Neural cell (in vitro differentiated cells): Measurements from ENCODE around the gene ANKS1B.

Source experiments
- EZH2 ChIP-seq: fragments of 200-600, 300-800 bp; shearing (Covaris generic), sonication (generic); IDR thresholded peaks from 2 replicates; pipeline ENCODE4 v1.6.1; 2014; ENCODE audit warnings: antibody characterized with exemption, low read length, borderline replicate concordance, mild to moderate bottlenecking; ENCODE audit not compliant: insufficient read depth, poor library complexity, severe bottlenecking
- POLR2AphosphoS5 ChIP-seq: IDR thresholded peaks from 2 replicates; pipeline ENCODE4 v1.6.1; 2012
- RAD21 ChIP-seq: fragments of 450-650 bp; conservative IDR thresholded peaks from 2 replicates; pipeline ENCODE4 v1.6.1; 2014; ENCODE audit warnings: antibody characterized with exemption, mild to moderate bottlenecking, moderate library complexity
- TAF1 ChIP-seq: IDR thresholded peaks from 2 replicates; pipeline ENCODE4 v1.6.1; 2012; ENCODE audit warnings: low read depth
- TF ChIP-seq, protein P1 (sequence below): fragments of 450-650 bp; IDR thresholded peaks from 2 replicates; pipeline ENCODE4 v1.5.1; 2014; ENCODE audit warnings: antibody characterized with exemption, mild to moderate bottlenecking, moderate library complexity; ENCODE audit not compliant: poor library complexity, severe bottlenecking
- TF ChIP-seq, protein P2 (sequence below): IDR thresholded peaks from 2 replicates; pipeline ENCODE4 v1.6.1; 2012; ENCODE audit warnings: borderline replicate concordance

DNA sequence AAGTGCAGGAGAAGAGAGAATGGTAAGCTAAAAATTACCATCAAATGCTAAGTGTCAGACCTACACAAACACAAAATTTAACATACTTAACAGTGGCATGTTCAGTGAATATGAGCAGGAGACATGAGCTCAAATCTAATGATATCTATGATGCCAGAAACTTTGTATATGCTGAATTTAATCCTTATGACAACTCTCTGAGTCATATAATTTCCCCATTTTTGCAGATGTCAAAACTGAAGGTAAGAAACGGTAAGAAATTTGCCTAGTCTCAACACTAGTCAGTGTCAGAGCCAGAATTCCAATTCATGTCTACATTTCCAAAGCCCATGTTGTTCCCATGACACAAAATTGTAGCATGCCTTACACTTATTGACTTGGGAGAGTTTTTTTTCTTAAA is 963.9 kb downstream of the ANKS1B start:
- TF ChIP-seq, protein P1, sequence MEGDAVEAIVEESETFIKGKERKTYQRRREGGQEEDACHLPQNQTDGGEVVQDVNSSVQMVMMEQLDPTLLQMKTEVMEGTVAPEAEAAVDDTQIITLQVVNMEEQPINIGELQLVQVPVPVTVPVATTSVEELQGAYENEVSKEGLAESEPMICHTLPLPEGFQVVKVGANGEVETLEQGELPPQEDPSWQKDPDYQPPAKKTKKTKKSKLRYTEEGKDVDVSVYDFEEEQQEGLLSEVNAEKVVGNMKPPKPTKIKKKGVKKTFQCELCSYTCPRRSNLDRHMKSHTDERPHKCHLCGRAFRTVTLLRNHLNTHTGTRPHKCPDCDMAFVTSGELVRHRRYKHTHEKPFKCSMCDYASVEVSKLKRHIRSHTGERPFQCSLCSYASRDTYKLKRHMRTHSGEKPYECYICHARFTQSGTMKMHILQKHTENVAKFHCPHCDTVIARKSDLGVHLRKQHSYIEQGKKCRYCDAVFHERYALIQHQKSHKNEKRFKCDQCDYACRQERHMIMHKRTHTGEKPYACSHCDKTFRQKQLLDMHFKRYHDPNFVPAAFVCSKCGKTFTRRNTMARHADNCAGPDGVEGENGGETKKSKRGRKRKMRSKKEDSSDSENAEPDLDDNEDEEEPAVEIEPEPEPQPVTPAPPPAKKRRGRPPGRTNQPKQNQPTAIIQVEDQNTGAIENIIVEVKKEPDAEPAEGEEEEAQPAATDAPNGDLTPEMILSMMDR, result no peak
- no peak for TF ChIP-seq TAF1
- TF ChIP-seq POLR2AphosphoS5, result no peak
- TF ChIP-seq, protein P2, sequence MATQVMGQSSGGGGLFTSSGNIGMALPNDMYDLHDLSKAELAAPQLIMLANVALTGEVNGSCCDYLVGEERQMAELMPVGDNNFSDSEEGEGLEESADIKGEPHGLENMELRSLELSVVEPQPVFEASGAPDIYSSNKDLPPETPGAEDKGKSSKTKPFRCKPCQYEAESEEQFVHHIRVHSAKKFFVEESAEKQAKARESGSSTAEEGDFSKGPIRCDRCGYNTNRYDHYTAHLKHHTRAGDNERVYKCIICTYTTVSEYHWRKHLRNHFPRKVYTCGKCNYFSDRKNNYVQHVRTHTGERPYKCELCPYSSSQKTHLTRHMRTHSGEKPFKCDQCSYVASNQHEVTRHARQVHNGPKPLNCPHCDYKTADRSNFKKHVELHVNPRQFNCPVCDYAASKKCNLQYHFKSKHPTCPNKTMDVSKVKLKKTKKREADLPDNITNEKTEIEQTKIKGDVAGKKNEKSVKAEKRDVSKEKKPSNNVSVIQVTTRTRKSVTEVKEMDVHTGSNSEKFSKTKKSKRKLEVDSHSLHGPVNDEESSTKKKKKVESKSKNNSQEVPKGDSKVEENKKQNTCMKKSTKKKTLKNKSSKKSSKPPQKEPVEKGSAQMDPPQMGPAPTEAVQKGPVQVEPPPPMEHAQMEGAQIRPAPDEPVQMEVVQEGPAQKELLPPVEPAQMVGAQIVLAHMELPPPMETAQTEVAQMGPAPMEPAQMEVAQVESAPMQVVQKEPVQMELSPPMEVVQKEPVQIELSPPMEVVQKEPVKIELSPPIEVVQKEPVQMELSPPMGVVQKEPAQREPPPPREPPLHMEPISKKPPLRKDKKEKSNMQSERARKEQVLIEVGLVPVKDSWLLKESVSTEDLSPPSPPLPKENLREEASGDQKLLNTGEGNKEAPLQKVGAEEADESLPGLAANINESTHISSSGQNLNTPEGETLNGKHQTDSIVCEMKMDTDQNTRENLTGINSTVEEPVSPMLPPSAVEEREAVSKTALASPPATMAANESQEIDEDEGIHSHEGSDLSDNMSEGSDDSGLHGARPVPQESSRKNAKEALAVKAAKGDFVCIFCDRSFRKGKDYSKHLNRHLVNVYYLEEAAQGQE, result no peak
- TF ChIP-seq EZH2, result no peak
- no peak for TF ChIP-seq RAD21
